ENCODE measurements around the gene PKP3. TPM values are rescaled to one million over a fixed set of nuclear protein-coding genes. Genes with fewer than 3 reads are reported as not detected.
"Not testable (repeated sequence)": the region's sequence is repeated elsewhere in the genome, so short reads cannot be mapped to it uniquely, and the experiment has no call there.

Gene PKP3
- not detected in 2 replicates for total RNA-seq

DNA sequence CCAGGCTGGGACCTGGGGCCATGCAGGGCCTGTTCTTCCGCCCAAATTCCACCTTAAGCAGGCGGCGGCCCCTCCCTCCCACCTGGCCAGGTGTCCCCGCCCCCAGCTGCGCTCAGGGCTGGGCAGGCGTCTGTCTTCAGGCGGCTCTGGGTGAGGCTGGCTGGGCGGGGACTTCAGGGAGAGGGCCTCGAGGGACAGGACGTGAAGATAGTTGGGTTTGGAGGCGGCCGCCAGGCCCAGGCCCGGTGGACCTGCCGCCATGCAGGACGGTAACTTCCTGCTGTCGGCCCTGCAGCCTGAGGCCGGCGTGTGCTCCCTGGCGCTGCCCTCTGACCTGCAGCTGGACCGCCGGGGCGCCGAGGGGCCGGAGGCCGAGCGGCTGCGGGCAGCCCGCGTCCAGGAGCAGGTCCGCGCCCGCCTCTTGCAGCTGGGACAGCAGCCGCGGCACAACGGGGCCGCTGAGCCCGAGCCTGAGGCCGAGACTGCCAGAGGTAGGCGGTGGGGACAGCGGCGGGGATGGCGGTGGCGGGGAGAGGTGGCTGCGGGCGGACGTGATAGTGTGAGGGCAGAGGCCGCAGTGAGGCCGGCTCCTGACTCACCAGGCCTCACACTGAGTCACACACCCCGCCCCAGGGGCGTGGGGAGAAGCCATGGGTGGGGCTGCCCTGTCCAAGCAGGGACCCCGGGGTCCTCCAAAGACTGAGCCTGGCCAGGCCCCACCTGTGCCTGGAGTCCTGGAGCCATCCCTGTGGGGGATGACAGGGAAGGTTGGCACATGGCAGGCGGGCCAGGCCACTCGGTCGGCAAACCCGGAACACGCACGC, at the start of gene PKP3:
Gene PKP3, plus strand, starts transcription at position 176 of the 824 bp plus-strand sequence. Its CDS starts 84 bp downstream, at position 260.
- intact Hi-C loops (cut with micrococcal nuclease), result no loop called here

DNA sequence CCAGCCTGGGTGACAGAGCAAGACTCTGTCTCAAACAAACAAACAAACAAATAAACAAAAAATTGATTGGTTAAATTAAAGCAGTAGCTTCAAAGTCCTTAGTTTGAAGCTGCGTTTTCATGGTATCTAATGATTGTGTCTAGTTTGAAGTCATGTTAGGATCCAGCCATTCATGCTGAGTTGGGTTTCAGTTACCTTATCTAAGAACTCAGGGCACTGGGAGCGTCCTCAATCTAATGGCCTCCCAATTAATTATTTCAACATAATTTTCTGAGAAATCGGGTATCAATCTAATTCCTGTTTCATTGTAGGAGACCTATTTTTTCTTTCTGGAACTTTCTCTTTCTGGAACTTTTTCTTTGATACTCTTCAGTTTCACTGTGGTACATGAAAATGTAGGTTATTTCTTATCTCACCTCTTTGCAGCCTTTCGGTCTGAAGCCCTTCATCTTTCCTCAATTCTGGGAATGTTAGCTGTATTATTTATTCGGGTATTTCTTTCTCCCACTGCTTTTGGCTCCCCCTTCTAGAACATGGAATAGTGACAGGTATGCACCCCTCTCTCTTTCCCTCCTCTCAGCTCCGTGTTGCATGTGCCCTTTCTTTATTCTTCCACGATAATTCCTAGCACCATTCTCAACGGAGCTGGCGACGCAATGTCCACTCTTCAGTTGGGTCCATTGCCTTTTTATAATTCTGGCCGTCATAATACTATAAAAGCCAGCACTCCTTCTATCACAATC, 49.0 kb upstream of the PKP3 start:
- intact Hi-C loops (cut with micrococcal nuclease), result no loop called here

- intact Hi-C loops (cut with micrococcal nuclease), result no loop called here
Measured at GRCh38 chr11:346529-346928, 47.5 kb upstream of the PKP3 start.

DNA sequence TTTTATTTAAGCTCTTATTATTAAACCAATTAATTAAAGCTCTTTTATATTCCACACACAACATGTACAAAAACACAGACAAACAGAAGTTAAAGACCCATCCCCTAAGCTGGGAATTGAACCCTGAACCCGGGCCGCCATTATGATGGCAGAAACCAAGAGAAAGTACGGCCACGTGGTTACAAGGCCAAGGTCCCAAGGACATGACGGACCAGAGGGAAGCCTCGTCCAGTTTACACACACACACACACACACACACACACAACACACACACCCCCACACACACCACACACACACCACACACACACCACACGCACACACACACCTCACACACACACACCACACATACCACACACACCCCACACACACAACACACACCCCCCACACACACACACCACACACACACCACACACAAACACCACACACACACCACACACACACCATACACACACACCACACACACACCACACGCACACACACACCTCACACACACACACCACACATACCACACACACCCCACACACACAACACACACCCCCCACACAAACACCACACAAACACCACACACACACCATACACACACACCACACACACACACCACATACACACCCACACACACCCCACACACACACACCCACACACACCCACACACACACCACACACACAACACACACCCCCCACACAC, 44.6 kb upstream of the PKP3 start:
- intact Hi-C loops (cut with micrococcal nuclease), result loop anchor here (2.0 kb wide), 1 partner anchor 25 kb away; no protein-coding TSS in a partner anchor

DNA sequence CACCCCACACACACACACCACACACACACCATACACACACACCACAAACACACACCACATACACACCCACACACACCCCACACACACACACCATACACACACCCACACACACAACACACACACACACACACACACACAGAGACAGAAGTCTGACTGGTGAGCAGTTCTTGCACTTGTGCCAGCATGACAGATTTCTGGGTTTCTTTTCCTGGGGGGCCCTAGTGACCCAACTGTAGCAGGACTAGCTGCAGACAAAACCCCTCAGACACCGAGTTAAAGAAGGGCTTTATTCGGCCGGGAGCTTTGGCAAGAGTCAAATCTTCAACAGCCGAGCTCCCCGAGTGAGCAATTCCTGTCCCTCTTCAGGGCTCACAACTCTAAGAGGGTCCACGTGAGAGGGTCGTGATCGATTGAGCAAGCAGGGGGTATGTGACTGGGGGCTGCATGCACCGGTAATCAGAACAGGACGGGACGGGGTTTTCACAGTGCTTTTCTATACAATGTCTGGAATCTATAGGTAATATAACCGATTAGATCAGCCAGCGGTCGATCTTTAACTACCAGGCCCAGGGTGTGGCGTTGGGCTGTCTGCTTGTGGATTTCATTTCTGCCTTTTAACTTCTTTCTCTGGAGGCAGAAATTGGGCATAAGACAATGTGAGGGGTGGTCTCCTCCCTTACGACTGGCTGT, 43.8 kb upstream of the PKP3 start:
- intact Hi-C loops (cut with micrococcal nuclease), result not testable (repeated sequence)

DNA sequence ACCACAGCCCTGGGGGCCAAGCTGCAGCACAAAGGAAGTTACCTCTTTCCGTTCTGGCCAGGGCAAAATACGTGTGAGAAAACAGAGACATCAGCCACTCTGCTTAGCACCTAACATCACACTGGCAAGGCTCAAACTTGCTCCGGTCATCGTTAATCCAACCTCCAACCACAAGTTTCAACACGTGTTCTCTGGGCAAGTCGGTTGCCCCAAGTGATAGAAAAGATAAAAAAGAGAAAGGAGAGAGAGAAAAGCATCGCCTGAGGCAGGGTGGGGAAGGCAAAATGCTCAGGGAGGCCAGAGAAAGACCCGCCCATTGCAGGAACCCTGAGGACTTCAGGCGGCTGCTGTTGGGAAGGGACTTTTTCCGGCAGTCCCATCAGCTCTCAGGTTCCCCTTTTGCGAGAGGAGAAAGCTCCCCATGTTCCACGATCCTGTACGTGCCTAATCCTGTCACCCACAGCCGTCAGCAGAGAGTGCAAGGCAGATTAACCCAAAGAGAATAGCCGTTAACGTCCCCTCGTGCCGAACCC, 43.2 kb upstream of the PKP3 start:
- intact Hi-C loops (cut with micrococcal nuclease), result no loop called here

GRCh38 chr11:351411-351810, 42.6 kb upstream of the PKP3 start:
- intact Hi-C loops (cut with micrococcal nuclease), result no loop called here

GRCh38 chr11:352456-353031, 41.5 kb upstream of the PKP3 start:
- intact Hi-C loops (cut with micrococcal nuclease), result no loop called here

DNA sequence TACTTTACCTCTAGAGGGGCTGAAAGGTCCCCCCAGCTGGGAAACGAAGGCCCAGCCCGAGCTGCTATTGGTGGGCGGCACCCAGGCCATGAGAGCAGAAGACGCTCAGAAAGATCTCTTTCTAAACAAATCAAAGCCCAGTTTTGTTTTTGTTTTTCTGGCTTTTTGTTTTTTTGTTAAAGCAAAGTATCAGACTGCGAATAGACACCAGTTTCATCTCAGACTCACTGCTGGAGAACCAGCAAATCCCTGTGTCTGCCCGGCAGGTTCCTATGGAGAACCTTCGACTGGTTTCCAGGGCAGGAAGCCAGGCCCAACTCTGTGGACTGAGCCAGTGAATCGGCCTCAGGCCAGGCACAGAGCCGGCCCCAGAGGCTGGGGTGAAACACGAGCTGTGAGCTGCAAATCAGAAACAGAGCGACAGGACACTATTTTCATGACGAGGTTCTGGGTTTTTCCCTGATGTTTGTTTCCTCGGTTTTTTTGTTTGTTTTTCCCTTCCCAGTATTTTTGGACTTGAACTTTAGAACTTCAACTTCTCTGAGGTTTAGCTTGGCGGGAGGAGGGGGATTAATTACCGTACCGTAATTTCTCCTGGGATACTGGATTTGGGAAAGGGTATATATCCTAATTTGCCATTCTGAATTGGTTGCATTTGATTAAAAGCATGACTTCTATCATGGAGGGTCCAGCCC, 40.7 kb upstream of the PKP3 start:
- intact Hi-C loops (cut with micrococcal nuclease), result no loop called here

DNA sequence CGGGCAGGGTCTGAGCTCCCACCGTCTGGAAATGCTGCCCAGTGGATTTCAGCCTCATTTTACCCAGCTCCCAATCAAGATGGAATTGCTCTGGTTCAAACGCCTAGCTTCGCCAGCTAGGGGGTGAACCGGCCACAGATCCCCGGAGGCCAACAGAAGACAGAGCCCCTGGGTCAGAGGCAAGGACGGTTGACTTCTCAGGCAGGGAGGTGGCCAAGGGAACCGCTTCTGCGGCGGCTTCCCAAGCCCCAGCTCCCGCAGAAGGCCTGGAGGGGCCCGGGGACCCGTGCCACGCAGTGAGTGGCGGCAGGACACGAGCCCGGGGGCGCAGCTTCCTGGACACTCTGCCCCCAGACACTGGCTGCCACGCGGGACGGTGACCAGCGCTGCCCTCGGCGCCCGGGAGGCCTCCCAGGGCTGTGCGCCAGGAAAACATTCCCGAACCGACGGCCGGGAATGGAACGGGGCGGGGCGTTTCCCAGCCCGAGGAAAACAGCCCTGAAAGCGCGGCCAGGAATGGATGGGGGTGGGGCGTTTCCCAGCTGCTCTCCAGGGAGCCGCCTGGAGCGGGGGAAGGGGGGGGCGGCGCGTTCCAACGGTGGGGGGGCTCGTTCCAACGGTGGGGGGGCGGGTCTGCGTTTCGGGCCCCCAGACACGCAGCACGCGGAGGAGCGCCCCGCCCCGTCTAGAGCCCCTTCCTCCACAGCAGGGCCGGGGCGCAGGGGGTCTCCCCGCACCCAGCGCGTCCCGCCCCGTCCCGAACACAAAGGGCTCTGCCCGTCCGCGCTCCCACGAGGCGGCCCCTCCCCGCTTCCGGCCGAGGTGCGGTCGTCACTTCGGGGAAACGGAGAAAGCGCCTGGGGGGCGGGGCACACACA, 38.2 kb upstream of the PKP3 start:
- intact Hi-C loops (cut with micrococcal nuclease), result loop anchor here (1.0 to 5.0 kb wide), 7 partner anchors 27 to 149 kb away; partner anchors contain the start of genes BET1L, PSMD13, RIC8A and SIRT3

DNA sequence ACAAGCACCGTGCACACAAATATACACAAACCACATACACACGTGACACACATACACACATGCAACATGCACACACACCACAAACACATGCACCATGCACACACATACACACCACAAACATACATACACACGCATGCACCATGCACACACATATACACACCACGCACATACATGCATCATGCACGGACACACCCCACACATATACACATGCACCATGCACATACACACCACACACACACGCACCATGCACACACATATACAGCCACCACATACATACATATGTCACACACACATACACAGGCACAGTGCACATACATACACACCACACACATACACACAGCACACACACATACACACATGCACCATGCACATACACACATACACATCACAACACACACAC, 37.4 kb upstream of the PKP3 start:
- intact Hi-C loops (cut with micrococcal nuclease), result loop anchor here (1.0 to 5.0 kb wide), 3 partner anchors 51 to 120 kb away; partner anchors contain the start of genes PSMD13 and SIRT3

DNA sequence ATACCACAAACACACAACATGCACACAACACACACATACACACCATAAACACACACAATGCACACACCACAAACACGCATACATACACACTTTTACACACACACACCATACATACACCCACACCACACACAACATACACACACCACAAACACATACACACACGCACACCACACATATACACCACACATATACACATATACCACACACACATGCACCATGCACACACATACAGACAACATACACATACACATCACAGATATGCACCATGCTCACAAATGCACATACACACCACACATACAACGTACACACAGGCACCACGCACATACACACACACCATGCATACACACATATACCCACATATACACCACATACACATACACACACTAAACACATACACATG, 36.4 kb upstream of the PKP3 start:
- intact Hi-C loops (cut with micrococcal nuclease), result loop anchor here (5.0 kb wide), 2 partner anchors 50 to 90 kb away; no protein-coding TSS in a partner anchor

DNA sequence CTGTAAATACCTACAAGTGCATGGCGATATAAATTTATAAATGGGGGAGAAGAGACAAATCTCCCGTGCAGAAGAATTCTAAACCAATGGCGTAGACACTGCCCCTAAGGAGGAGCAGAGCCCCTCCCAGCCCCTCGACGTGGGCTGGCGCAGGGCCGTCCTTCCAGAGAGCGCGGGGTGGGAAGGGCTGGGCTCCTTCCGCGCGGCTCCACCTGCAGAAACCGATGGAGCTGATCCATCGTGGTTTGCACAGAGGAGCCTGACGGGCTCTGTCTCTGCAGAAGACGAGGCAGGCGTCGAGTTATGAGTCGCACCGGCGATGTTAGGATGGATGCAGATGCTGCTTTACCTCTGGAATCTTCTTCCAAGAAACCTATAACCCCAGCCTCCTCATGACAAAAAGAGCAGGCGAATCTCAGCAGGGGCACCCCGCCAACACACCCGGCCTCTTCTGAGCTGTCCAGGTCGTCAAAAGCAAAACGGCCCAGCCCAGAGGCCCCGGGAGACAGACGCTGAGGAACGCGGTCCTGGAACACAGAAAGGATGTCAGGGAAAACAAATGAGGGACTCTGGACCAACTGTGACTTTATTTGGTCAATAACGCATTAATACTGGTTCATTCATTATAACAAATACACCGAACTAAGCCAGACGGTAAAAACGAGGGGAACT, 35.7 kb upstream of the PKP3 start:
- intact Hi-C loops (cut with micrococcal nuclease), result loop anchor here (5.0 kb wide), 2 partner anchors 49 to 89 kb away; no protein-coding TSS in a partner anchor

DNA sequence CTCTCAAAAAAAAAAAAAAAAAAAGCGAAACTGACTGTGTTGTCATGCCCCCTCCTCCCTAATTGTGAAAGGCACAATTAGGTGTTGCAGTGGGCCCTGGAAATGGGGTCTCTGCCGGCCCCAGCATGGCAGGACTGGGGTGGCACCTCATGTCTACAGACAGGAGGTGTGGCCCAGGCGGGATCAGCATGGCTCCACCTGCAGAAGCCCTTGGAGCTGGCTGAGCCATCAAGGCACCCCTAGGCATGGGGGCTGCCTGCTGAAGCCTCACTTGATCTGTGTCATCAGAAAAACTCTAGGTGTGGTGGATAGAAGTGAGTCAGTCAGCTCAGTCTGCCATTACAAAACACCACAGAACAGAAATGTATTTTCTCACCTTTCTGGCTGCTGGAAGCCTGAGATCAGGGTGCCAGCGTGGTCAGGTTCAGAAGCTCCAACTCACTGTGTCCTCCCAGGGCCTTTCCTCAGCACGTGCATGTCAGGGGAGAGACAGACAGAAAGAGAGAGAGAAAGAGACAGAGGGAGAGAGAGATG, 34.8 kb upstream of the PKP3 start:
- intact Hi-C loops (cut with micrococcal nuclease), result loop anchor here (5.0 kb wide), 2 partner anchors 48 to 88 kb away; no protein-coding TSS in a partner anchor

DNA sequence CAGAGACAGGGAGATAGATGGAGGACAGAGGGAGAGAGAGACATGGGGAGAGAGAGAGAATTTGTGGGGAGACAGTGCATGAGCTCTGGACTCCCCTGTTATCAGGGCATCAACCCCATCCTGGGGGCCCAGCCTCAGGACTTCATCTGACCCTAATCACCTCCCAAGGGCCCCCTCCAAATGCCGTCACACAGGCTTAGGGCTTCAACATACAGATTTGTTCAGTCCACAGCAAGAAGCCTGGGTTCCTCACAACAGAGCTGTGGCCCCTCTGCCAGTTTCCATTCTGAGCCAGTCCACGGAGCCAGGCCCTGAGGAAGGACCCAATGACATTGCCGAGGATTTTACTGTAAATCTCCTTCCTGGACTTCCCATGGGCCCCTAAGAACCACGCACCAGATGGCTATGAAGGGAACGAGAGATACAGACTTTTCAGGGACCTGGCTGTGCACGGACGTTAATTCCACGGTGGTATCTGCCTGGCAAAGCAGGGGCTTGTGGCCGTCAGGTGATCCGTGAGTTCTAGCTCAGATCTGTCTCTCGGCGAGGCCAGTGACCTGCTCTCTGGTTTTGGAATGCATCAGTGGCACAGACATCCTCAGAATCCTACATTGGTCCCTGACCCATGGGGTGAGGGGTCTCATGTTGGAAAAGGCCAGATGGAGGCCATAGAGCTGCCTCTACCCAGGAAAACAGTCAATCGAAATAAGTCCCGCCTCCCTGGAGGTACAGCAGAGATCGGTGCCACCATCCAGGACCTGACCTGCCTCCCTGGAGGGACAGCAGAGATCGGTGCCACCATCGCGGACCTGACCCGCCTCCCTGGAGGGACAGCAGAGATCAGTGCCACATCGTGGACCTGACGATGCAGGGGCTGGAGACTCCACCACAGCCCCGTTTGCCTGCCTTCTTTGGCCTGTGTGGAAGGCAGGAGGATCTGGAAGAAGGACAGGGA, 33.4 kb upstream of the PKP3 start:
- intact Hi-C loops (cut with micrococcal nuclease), result loop anchor here (1.0 kb wide), 1 partner anchor 110 kb away; no protein-coding TSS in a partner anchor

DNA sequence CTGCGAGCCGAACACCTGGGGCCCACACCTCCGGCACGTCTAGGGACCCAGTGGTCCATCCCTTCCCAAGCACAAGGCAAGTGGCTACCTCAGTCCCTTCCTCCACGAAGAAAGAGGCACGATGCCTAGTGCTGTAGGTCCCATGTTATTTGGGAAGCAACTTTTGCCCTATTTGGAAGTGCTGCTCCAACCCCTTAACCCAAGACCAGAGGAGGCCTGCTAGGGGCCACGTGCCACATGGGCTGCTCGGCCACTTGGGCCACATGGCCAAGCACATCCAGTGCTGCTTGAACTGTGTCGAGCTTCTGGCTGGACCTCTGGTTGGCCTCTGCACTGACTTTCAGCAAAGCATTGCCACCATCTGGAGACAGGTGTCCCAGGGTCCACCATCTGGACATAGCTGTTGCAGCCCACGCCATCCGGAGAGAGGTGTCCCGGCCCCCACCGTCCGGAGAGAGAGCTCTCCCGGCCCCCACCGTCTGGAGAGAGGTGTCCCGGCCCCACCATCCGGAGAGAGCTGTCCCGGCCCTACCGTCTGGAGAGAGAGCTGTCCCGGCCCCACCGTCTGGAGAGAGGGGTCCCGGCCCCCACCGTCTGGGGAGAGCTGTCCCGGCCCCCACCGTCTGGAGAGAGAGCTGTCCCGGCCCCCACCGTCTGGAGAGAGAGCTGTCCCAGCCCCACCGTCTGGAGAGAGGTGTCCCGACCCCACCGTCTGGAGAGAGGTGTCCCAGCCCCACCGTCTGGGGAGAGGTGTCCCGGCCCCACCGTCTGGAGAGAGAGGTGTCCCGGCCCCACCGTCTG, 31.2 kb upstream of the PKP3 start:
- intact Hi-C loops (cut with micrococcal nuclease), result loop anchor here (1.0 kb wide), 1 partner anchor 58 kb away; no protein-coding TSS in a partner anchor

Data from T-helper 1 cell treated with Interleukin-12 subunit alpha and Interleukin-12 subunit beta and Interleukin-4 antibody, amounts not matched to agents 30 ng/mL and 1 ng/mL, for 36 hours (primary cell).